Esophagus muscularis mucosa (tissue), 4 donors: ENCODE measurements around the gene EPB41.
"Not testable (repeated sequence)": the region's sequence is repeated elsewhere in the genome, so short reads cannot be mapped to it uniquely, and the experiment has no call there.

ENCODE experiments used
- CTCF ChIP-seq, 3 experiments: fragments of 200-600 bp in 2 of 3; fragments of 450-650 bp in 1 of 3; sonication (generic) in 2 of 3; IDR thresholded peaks; one replicate each; pipeline ENCODE4 v1.5.1; 2017 to 2019; ENCODE audit warnings: antibody characterized with exemption in 3 of 3, mild to moderate bottlenecking in 2 of 3, moderate library complexity in 1 of 3
- EP300 ChIP-seq: sonication (generic); formaldehyde crosslinking; IDR thresholded peaks from one replicate; pipeline ENCODE4 v1.6.1; 2017; ENCODE audit warnings: antibody characterized with exemption
- POLR2A ChIP-seq: fragments of 450-650 bp; IDR thresholded peaks from one replicate; pipeline ENCODE4 v1.6.1; 2017; ENCODE audit warnings: antibody characterized with exemption, moderate library complexity, mild to moderate bottlenecking, low read depth
- POLR2AphosphoS5 ChIP-seq, 2 donors: sonication (generic); formaldehyde crosslinking; IDR thresholded peaks; one replicate each; pipeline ENCODE4 v1.6.1; 2017; ENCODE audit warnings: antibody characterized with exemption in 2 of 2

- not testable (repeated sequence) for TF ChIP-seq CTCF (IDR thresholded peaks at IDR 0.05); EP300; POLR2AphosphoS5 (IDR thresholded peaks at IDR 0.05); POLR2A
Measured at GRCh38 chr1:28875134-28875533, 39.2 kb upstream of the EPB41 start.
